Left ventricle myocardium inferior (tissue), 1 donor: ENCODE data around the gene EFNA3. TPM values are rescaled to one million over a fixed set of nuclear protein-coding genes. Genes with fewer than 3 reads are reported as not detected.

Experiments
- DNase-seq: peaks from one replicate; pipeline ENCODE4 v3.0.0-alpha.2; 2020
- H3K27ac ChIP-seq: fragments of 200-600 bp; replicated peaks from 2 replicates; pipeline ENCODE4 v1.8.0; 2021
- H3K27me3 ChIP-seq: fragments of 200-600 bp; 2 replicates; pipeline ENCODE4 v1.8.0; 2021; ENCODE audit warnings: low read depth
- H3K36me3 ChIP-seq: fragments of 200-600 bp; 2 replicates; pipeline ENCODE4 v1.8.0; 2021
- H3K4me1 ChIP-seq: fragments of 200-600 bp; 2 replicates; pipeline ENCODE4 v1.8.0; 2021
- H3K4me3 ChIP-seq: fragments of 200-600 bp; 2 replicates; pipeline ENCODE4 v1.8.0; 2021; ENCODE audit warnings: mild to moderate bottlenecking, moderate library complexity
- H3K9me3 ChIP-seq: fragments of 200-600 bp; replicated peaks from 2 replicates; pipeline ENCODE4 v1.8.0; 2021
- intact Hi-C: fragments of 100-400 bp; cut with micrococcal nuclease; formaldehyde crosslinking; loops from one replicate; pipeline ENCODE4 v1.11.0; 2022
- total RNA-seq: library from RNA; stranded (reverse); fragmentation: NEBNext Ultra II Directional; extraction: Animal tissue kit (Norgen Biotek cat#: 25700); gene quantifications from one replicate; pipeline ENCODE4 v1.2.1, GENCODE V29; 2021
- TF ChIP-seq, protein P1 (sequence below): fragments of 200-600 bp; IDR thresholded peaks from 2 replicates; pipeline ENCODE4 v1.8.0; 2021; ENCODE audit warnings: antibody characterized with exemption, mild to moderate bottlenecking, borderline replicate concordance
- donor health status: DM: no; HTN: yes; CAD: no; lungs with severe emphysema.

Gene EFNA3
- total RNA-seq, 1 donor from 2014 or later = 0.71 TPM

- intact Hi-C loops = no loop called here
- Histone ChIP-seq H3K9me3 (no peaks in the 10 kb centered on the region), H3K4me1 (peaks cover 95% of the 10 kb centered on the region), H3K27ac (peak within 1 kb of the TSS; percentile 95), H3K36me3 (peaks cover 40% of the 10 kb centered on the region), H3K4me3 (peak within 1 kb of the TSS; percentile 79), H3K27me3 (no peaks in the 10 kb centered on the region)
- DNase-seq = peak; percentile 95
- TF ChIP-seq, protein P1, sequence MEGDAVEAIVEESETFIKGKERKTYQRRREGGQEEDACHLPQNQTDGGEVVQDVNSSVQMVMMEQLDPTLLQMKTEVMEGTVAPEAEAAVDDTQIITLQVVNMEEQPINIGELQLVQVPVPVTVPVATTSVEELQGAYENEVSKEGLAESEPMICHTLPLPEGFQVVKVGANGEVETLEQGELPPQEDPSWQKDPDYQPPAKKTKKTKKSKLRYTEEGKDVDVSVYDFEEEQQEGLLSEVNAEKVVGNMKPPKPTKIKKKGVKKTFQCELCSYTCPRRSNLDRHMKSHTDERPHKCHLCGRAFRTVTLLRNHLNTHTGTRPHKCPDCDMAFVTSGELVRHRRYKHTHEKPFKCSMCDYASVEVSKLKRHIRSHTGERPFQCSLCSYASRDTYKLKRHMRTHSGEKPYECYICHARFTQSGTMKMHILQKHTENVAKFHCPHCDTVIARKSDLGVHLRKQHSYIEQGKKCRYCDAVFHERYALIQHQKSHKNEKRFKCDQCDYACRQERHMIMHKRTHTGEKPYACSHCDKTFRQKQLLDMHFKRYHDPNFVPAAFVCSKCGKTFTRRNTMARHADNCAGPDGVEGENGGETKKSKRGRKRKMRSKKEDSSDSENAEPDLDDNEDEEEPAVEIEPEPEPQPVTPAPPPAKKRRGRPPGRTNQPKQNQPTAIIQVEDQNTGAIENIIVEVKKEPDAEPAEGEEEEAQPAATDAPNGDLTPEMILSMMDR = peak; percentile 65
Measured at GRCh38 chr1:155135415-155136028, 56.9 kb downstream of the EFNA3 start, which contains the start of gene SLC50A1. Gene SLC50A1 (plus strand): TSS chr1:155135852. CDS start chr1:155135912, 60 bp downstream.

DNA sequence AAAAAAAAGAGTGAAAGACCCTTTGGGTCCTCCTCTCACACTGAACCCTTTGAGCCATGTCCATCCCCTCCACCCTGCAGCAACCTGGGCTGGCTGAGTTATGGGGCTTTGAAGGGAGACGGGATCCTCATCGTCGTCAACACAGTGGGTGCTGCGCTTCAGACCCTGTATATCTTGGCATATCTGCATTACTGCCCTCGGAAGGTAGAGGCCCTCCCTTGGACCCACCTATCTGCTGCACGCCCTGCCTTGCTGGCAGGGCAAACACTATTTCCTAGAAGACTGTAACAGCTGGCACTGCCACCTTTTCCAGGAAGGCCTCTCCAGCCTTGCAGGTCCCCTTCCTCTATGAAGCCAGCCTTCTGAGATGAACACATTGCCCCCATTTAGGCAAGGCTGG, 58.1 kb downstream of the EFNA3 start:
- Histone ChIP-seq H3K4me3 (peak overlapping the region; percentile 79), H3K4me1 (peaks cover 85% of the 10 kb centered on the region), H3K36me3 (peaks cover 33% of the 10 kb centered on the region), H3K27me3 (no peaks in the 10 kb centered on the region), H3K27ac (peak overlapping the region; percentile 95), H3K9me3 (no peaks in the 10 kb centered on the region)
- DNase-seq = no peak
- TF ChIP-seq, protein P1 = no peak
- intact Hi-C loops = no loop called here

Other genes with a start within 250 kb of the EFNA3 start
- 4.8 TPM for gene KCNN3, start 208.6 kb upstream of the EFNA3 start, total RNA-seq
- gene PMVK, start 142.1 kb upstream of the EFNA3 start, total RNA-seq = 46.5 TPM
- 52.3 TPM for gene PBXIP1, start 122.7 kb upstream of the EFNA3 start, total RNA-seq
- 12.9 TPM for gene PYGO2, start 117.1 kb upstream of the EFNA3 start, total RNA-seq
- 43.0 TPM for gene SHC1, start 108.1 kb upstream of the EFNA3 start, total RNA-seq
- 17.8 TPM for gene CKS1B, start 104.2 kb upstream of the EFNA3 start, total RNA-seq
- 30.1 TPM for gene FLAD1, start 95.5 kb upstream of the EFNA3 start, total RNA-seq
- gene LENEP, start 85.3 kb upstream of the EFNA3 start, total RNA-seq = not detected
- gene ZBTB7B, start 76.0 kb upstream of the EFNA3 start, total RNA-seq = 42.8 TPM
- gene DCST2, start 45.1 kb upstream of the EFNA3 start, total RNA-seq = not detected
- not detected for gene DCST1, start 45.0 kb upstream of the EFNA3 start, total RNA-seq
- gene ADAM15, start 27.5 kb upstream of the EFNA3 start, total RNA-seq = 82.1 TPM
- gene EFNA4, start 15.1 kb upstream of the EFNA3 start, total RNA-seq = 1.7 TPM
- gene EFNA1, start 49.0 kb downstream of the EFNA3 start, total RNA-seq = 42.9 TPM
- gene SLC50A1, start 57.0 kb downstream of the EFNA3 start, total RNA-seq = 8.2 TPM
- gene DPM3, start 61.7 kb downstream of the EFNA3 start, total RNA-seq = 54.5 TPM
- 113 TPM for gene KRTCAP2, start 94.5 kb downstream of the EFNA3 start, total RNA-seq
- 0.11 TPM for gene TRIM46, start 95.0 kb downstream of the EFNA3 start, total RNA-seq
- gene THBS3, start 129.1 kb downstream of the EFNA3 start, total RNA-seq = 7.2 TPM
- gene MTX1, start 129.9 kb downstream of the EFNA3 start, total RNA-seq = 18.0 TPM
- 13.9 TPM for gene ENTREP3, start 176.6 kb downstream of the EFNA3 start, total RNA-seq
- 57.1 TPM for gene SCAMP3, start 183.5 kb downstream of the EFNA3 start, total RNA-seq
- gene CLK2, start 194.7 kb downstream of the EFNA3 start, total RNA-seq = 18.1 TPM
- 1.2 TPM for gene HCN3, start 198.6 kb downstream of the EFNA3 start, total RNA-seq
- gene PKLR, start 222.6 kb downstream of the EFNA3 start, total RNA-seq = not detected
- gene FDPS, start 230.0 kb downstream of the EFNA3 start, total RNA-seq = 75.0 TPM
- gene RUSC1, start 242.1 kb downstream of the EFNA3 start, total RNA-seq = 18.0 TPM